ENCODE measurements around the gene PRLR. TPM values are rescaled to one million over a fixed set of nuclear protein-coding genes. Genes with fewer than 3 reads are reported as not detected.

PRLR gene
- total and polyA plus RNA-seq, 10 donors = 0.02 to 0.82 (median 0.26) TPM

GRCh38 chr5:35081134-35081533 is 149.2 kb downstream of the PRLR start:
- no peaks in the 10 kb centered on the region for H3K4me1 ChIP-seq
- H3K27ac ChIP-seq = no peak overlapping the region
- 68 to 85% (median 80%) methylated on average over 6 of the region's 6 CpGs for WGBS, 5 donors
- H3K36me3 ChIP-seq = no peaks in the 10 kb centered on the region
- TF ChIP-seq POLR2AphosphoS5 (IDR thresholded peaks at IDR 0.05) (no peak), POLR2A (IDR thresholded peaks at IDR 0.05) (no peak)
- TF ChIP-seq, protein P1, sequence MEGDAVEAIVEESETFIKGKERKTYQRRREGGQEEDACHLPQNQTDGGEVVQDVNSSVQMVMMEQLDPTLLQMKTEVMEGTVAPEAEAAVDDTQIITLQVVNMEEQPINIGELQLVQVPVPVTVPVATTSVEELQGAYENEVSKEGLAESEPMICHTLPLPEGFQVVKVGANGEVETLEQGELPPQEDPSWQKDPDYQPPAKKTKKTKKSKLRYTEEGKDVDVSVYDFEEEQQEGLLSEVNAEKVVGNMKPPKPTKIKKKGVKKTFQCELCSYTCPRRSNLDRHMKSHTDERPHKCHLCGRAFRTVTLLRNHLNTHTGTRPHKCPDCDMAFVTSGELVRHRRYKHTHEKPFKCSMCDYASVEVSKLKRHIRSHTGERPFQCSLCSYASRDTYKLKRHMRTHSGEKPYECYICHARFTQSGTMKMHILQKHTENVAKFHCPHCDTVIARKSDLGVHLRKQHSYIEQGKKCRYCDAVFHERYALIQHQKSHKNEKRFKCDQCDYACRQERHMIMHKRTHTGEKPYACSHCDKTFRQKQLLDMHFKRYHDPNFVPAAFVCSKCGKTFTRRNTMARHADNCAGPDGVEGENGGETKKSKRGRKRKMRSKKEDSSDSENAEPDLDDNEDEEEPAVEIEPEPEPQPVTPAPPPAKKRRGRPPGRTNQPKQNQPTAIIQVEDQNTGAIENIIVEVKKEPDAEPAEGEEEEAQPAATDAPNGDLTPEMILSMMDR (IDR thresholded peaks at IDR 0.05 in 8 of 11, conservative IDR thresholded peaks at IDR 0.05 in 3 of 11) = no peak
- H3K9me3 ChIP-seq = peaks cover 0 to 6% (median 0%) of the 10 kb centered on the region in 8 donors
- intact Hi-C loops (cut with DNase I; ENCODE audit: low total_unique reads) = no loop called here
- H3K27me3 ChIP-seq (replicated peaks in 1 of 7) = no peaks in the 10 kb centered on the region
- no peak for DNase-seq
- H3K4me3 ChIP-seq = no peak overlapping the region

DNA sequence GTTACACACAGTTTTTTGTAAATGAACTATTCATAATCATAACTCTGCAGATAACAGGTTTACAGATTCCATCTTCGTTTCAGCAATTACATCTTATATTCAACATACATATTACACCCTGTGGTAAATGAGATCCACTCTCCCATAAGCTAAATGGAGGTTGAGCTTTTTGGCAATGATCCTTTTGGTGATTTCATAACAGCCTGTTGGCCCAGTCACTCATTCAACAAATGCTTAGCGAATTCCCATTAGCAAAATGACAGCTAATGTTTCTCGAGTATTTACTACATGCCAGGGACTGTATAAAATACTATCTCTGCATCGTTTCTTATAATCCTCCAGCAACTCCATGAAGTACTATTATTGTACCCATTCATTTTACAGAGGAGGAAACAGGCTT is 157.1 kb downstream of the PRLR start:
- Histone ChIP-seq H3K27ac (no peak overlapping the region), H3K27me3 (replicated peaks in 1 of 7) (peaks cover 0 to 4% (median 0%) of the 10 kb centered on the region in 7 donors), H3K9me3 (peaks cover 0 to 12% (median 0%) of the 10 kb centered on the region in 8 donors), H3K4me3 (no peak overlapping the region), H3K4me1 (no peaks in the 10 kb centered on the region), H3K36me3 (no peaks in the 10 kb centered on the region)
- TF ChIP-seq POLR2AphosphoS5 (IDR thresholded peaks at IDR 0.05) (no peak), POLR2A (IDR thresholded peaks at IDR 0.05) (no peak)
- TF ChIP-seq, protein P1 (IDR thresholded peaks at IDR 0.05 in 8 of 11, conservative IDR thresholded peaks at IDR 0.05 in 3 of 11) = no peak
- 82 to 88% (median 84%) methylated on average over 4 of the region's 4 CpGs for WGBS, 5 donors
- intact Hi-C loops (cut with DNase I; ENCODE audit: low total_unique reads) = no loop called here
- no peak for DNase-seq

DNA sequence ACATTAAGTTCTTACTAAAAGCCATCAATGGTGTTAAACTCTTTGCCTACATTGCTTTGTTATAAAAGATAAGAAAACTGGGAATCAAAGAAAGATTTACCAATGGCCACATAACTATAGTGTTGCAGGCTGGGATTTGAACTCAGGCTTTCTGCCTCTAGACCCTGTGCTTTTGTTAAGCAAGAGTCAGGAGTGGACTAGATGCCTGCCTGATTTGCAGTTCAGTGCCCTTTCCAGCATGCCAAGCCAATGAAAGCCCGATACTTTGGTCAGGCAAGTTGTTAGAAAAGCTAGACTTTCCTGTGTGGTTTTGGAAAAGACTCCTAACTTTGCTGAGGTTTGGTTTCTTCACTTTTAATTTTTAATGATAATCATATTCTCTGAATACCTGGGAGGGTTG is 161.1 kb downstream of the PRLR start:
- DNase-seq = no peak
- Histone ChIP-seq H3K27me3 (replicated peaks in 1 of 7) (no peaks in the 10 kb centered on the region), H3K27ac (no peak overlapping the region), H3K4me1 (no peaks in the 10 kb centered on the region), H3K4me3 (no peak overlapping the region), H3K9me3 (peaks cover 0 to 11% (median 0%) of the 10 kb centered on the region in 8 donors), H3K36me3 (no peaks in the 10 kb centered on the region)
- intact Hi-C loops (cut with DNase I; ENCODE audit: low total_unique reads) = no loop called here
- 83 to 91% (median 85%) methylated on average over 1 of the region's 1 CpG for WGBS, 5 donors
- TF ChIP-seq POLR2AphosphoS5 (IDR thresholded peaks at IDR 0.05) = no peak
- TF ChIP-seq, protein P1 (IDR thresholded peaks at IDR 0.05 in 8 of 11, conservative IDR thresholded peaks at IDR 0.05 in 3 of 11) = no peak
- no peak for TF ChIP-seq POLR2A (IDR thresholded peaks at IDR 0.05)

DNA sequence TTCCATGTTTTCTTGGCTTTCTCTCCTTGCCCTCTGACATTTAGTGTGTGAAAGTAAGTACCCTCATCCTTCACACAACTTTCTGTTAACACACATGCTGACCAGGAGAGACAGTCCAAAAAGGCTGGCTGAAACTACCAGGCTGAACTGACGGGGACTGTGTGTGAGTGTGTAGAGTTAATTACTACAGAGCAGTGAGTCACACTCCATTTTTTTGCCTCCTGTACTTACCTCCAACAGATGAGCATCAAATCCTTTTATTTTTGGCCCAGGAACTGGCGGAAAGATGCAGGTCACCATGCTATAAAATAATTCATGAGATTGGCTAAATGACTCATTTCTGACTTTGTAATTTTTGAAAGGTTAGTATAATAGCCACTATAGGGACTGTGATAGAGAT is 162.3 kb downstream of the PRLR start:
- DNase-seq = no peak
- no peaks in the 10 kb centered on the region for H3K36me3 ChIP-seq
- intact Hi-C loops (cut with DNase I; ENCODE audit: low total_unique reads) = no loop called here

More for the DNA sequence above, 162.3 kb downstream of the PRLR start:
- WGBS, 5 donors = 83 to 96% (median 90%) methylated on average over 2 of the region's 2 CpGs
- no peaks in the 10 kb centered on the region for H3K27me3 ChIP-seq (replicated peaks in 1 of 7)
- TF ChIP-seq POLR2A (IDR thresholded peaks at IDR 0.05) (no peak), POLR2AphosphoS5 (IDR thresholded peaks at IDR 0.05) (no peak)
- TF ChIP-seq, protein P1 (IDR thresholded peaks at IDR 0.05 in 8 of 11, conservative IDR thresholded peaks at IDR 0.05 in 3 of 11) = no peak
- no peak overlapping the region for H3K27ac ChIP-seq
- H3K9me3 ChIP-seq = no peaks in the 10 kb centered on the region
- no peak overlapping the region for H3K4me3 ChIP-seq
- H3K4me1 ChIP-seq = no peaks in the 10 kb centered on the region
